SK-N-SH treated with all-trans-retinoic acid at 6 μM for 48 hours (cell line): ENCODE measurements around the gene ZFYVE21.

ENCODE experiments used
- ARNTL ChIP-seq: fragments of 450-650 bp; formaldehyde crosslinking; IDR thresholded peaks from 2 replicates; pipeline ENCODE4 v1.5.0; 2020; ENCODE audit warnings: low read depth, mild to moderate bottlenecking, moderate library complexity, borderline replicate concordance
- CREB5 ChIP-seq: fragments of 250-450 bp; sonication (Bioruptor Pico); IDR thresholded peaks from 2 replicates; pipeline ENCODE4 v1.5.1; 2020; ENCODE audit warnings: low read depth, mild to moderate bottlenecking, moderate library complexity
- ISL1 ChIP-seq: fragments of 250-450 bp; sonication (Bioruptor Pico); IDR thresholded peaks from 2 replicates; pipeline ENCODE4 v2.1.2; 2022; ENCODE audit warnings: mild to moderate bottlenecking, moderate library complexity
- RARB ChIP-seq: fragments of 250-450 bp; sonication (Bioruptor Pico); IDR thresholded peaks from 2 replicates; pipeline ENCODE4 v1.8.0; 2021; ENCODE audit warnings: mild to moderate bottlenecking, moderate library complexity
- TCF4 ChIP-seq: fragments of 250-450 bp; sonication (Bioruptor Pico); IDR thresholded peaks from 2 replicates; pipeline ENCODE4 v1.8.0; 2021; ENCODE audit warnings: mild to moderate bottlenecking, moderate library complexity, borderline replicate concordance
- ZFP3 ChIP-seq: fragments of 250-450 bp; sonication (Bioruptor Pico); IDR thresholded peaks from 2 replicates; pipeline ENCODE4 v1.5.0; 2020; ENCODE audit warnings: mild to moderate bottlenecking, moderate library complexity
- ZFP30 ChIP-seq: fragments of 450-650 bp; formaldehyde crosslinking; IDR thresholded peaks from 2 replicates; pipeline ENCODE4 v1.5.0; 2022; ENCODE audit warnings: mild to moderate bottlenecking, moderate library complexity
- ZNF8 ChIP-seq: fragments of 450-650 bp; formaldehyde crosslinking; IDR thresholded peaks from 2 replicates; pipeline ENCODE4 v1.5.0; 2020; ENCODE audit warnings: mild to moderate bottlenecking, moderate library complexity

- TF ChIP-seq ARNTL (CRISPR knock-in tag) = no peak
- TF ChIP-seq CREB5 (CRISPR knock-in tag) = no peak
- TF ChIP-seq ZFP30 = no peak
- TF ChIP-seq RARB (CRISPR knock-in tag) = no peak
- no peak for TF ChIP-seq ZFP3
- TF ChIP-seq TCF4 = no peak
- TF ChIP-seq ISL1 (CRISPR knock-in tag) = no peak
- no peak for TF ChIP-seq ZNF8
These were observed 4.7 kb upstream of the ZFYVE21 start for GRCh38 chr14:103710771-103711377.
